ENCODE measurements around the gene ALPG.
"Not testable (repeated sequence)": the region's sequence is repeated elsewhere in the genome, so short reads cannot be mapped to it uniquely, and the experiment has no call there.

GRCh38 chr2:232443047-232443446 lies 36.4 kb downstream of the ALPG start:
- not testable (repeated sequence) for TF ChIP-seq CTCF (conservative IDR thresholded peaks at IDR 0.05; ENCODE audit: low read depth, low read length); EZH2 (IDR thresholded peaks at IDR 0.05; ENCODE audit: borderline replicate concordance, low read depth, low read length, poor library complexity, severe bottlenecking)
